AG04450 (cell line): ENCODE data around the gene SLC6A11. TPM values are rescaled to one million over a fixed set of nuclear protein-coding genes. Genes with fewer than 3 reads are reported as not detected.

Experiments
- CTCF ChIA-PET: fragments of 300-600, 350-600 bp; formaldehyde crosslinking; extraction: SDS; loops from one replicate; lab custom pipeline; 2022; ENCODE audit warnings: antibody characterized with exemption, inconsistent platforms; lab: Charles Lee
- POLR2A ChIA-PET: fragments of 350-600 bp; formaldehyde crosslinking; extraction: SDS; loops from one replicate; lab custom pipeline; 2021; ENCODE audit warnings: antibody characterized with exemption, inconsistent platforms; lab: Yijun Ruan, JAX
- DNase-seq: peaks from one replicate; pipeline ENCODE4 v3.0.0-alpha.2; 2011; ENCODE audit warnings: low read depth, low spot score
- H3K27ac ChIP-seq: one replicate; pipeline ENCODE4 v1.5.1; 2012; ENCODE audit warnings: low read depth, low read length, control low read depth
- H3K27me3 ChIP-seq: one replicate; pipeline ENCODE4 v1.6.0; 2012; ENCODE audit warnings: low read length; ENCODE audit not compliant: control insufficient read depth, insufficient read depth
- H3K4me3 ChIP-seq: 2 replicates; pipeline ENCODE4 v1.5.1; 2011; ENCODE audit warnings: mild to moderate bottlenecking, low read depth, low read length, control low read depth
- H3K9me3 ChIP-seq: 2 replicates; pipeline ENCODE4 v1.5.1; 2012; ENCODE audit warnings: low read length; ENCODE audit not compliant: control insufficient read depth, insufficient read depth
- polyA plus RNA-seq: library from polyadenylated mRNA; depleted of rRNA; stranded (reverse); fragments of >200 nt; gene quantifications from 2 replicates; pipeline ENCODE4 v1.2.3, GENCODE V29; 2011
- TF ChIP-seq, protein P1 (sequence below): IDR thresholded peaks from 2 replicates; pipeline ENCODE4 v1.5.1; 2011; ENCODE audit warnings: low read depth, low read length, control low read depth, inconsistent platforms

Gene SLC6A11
- polyA plus RNA-seq, 1 experiment, result not detected

DNA sequence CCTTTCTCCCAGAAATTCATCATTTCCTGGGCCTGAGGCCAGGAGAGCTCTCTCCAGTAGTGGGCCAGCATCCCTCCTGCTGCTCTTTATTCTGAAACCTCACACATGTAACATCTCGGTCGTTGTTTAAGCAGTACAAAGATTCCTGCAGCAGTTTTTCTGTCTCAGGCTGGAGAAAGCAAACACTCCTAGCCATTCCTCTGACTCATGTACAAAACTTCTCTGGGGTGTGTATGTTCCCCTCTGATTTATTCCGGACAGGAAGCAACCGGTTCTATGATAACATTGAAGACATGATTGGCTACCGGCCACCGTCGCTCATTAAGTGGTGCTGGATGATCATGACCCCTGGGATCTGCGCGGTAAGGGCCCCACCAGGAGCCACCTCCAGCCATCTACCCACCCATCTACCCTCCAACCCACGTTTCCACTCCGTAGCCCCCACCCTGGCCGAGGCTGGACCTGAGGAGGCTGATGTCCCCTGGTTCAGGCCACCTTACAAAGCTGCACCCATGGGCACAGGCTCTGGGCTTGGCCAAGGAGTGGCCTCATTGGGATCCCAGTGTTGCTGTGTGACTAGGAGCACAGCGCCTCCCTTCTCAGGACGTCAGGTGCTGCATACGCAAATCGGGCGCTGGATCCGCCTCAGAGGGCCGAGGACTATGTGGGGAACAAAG, 117.9 kb downstream of the SLC6A11 start:
- Histone ChIP-seq H3K9me3 (no peaks in the 10 kb centered on the region), H3K27me3 (peaks cover 18% of the 10 kb centered on the region), H3K4me3 (no peak overlapping the region), H3K27ac (peak overlapping the region; percentile 31)
- POLR2A ChIA-PET, result no interaction called here
- TF ChIP-seq, protein P1, sequence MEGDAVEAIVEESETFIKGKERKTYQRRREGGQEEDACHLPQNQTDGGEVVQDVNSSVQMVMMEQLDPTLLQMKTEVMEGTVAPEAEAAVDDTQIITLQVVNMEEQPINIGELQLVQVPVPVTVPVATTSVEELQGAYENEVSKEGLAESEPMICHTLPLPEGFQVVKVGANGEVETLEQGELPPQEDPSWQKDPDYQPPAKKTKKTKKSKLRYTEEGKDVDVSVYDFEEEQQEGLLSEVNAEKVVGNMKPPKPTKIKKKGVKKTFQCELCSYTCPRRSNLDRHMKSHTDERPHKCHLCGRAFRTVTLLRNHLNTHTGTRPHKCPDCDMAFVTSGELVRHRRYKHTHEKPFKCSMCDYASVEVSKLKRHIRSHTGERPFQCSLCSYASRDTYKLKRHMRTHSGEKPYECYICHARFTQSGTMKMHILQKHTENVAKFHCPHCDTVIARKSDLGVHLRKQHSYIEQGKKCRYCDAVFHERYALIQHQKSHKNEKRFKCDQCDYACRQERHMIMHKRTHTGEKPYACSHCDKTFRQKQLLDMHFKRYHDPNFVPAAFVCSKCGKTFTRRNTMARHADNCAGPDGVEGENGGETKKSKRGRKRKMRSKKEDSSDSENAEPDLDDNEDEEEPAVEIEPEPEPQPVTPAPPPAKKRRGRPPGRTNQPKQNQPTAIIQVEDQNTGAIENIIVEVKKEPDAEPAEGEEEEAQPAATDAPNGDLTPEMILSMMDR, result no peak
- CTCF ChIA-PET, result no interaction called here
- peak; percentile 4 for DNase-seq

DNA sequence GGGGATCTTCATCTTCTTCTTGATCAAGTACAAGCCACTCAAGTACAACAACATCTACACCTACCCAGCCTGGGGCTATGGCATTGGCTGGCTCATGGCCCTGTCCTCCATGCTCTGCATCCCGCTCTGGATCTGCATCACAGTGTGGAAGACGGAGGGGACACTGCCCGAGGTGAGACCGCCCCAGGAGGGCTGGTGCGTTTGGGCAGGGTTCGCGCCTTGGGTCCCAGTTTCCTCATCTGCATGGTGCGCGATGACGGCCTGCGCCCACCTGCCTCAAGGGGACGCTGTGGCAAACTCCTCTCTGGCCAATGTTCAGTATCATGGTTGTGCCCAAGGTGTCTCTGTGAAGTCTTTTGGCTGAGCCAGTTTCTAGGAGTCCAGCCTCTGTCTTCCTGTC, 119.0 kb downstream of the SLC6A11 start:
- H3K27ac ChIP-seq, result no peak overlapping the region
- no peak for DNase-seq
- POLR2A ChIA-PET, result no interaction called here

DNA sequence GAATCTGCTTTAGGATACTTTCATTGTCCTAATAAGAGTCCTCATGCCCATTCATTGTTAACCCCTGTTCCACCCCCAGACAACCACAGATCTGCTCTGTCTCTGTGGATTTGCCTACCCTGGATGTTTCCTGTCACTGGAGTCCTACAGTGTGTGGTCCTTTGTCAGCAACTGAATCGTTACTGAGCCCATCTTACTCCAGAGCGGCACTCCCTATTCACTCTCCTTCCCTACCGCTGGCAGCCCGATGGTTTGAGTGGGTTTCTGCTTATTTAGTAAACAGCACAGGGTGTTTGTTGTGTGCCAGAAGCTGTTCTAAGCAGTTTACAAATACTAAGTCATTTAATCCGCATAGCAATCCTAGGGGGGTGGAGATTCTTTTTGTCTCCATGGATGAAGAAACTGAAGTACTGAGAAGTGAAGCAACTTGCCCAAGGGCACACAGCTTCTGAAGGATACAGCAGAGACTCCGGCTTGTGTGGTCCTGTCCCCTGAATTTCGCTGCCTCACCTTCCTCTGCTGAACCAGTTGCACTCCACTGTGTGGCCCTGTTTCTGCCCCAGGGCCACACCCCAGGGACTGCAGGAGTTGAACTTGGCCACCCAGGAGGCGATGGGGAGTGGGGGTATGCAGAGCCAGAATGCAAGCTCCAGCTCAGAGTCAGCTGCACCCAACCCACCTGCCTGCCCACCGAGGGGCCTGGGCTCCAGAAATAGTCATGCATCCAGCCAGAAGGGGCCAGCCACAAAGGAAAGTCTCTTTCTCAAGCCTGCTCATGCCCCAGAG, 120.0 kb downstream of the SLC6A11 start:
- Histone ChIP-seq H3K9me3 (no peaks in the 10 kb centered on the region), H3K27ac (no peak overlapping the region), H3K4me3 (no peak overlapping the region), H3K27me3 (peaks cover 25% of the 10 kb centered on the region)
- TF ChIP-seq, protein P1, result no peak
- DNase-seq, result no peak
- CTCF ChIA-PET, result no interaction called here
- POLR2A ChIA-PET, result no interaction called here

More for the DNA sequence above, 119.0 kb downstream of the SLC6A11 start:
- TF ChIP-seq, protein P1, result no peak
- CTCF ChIA-PET, result no interaction called here
- H3K27me3 ChIP-seq, result peaks cover 25% of the 10 kb centered on the region
- no peaks in the 10 kb centered on the region for H3K9me3 ChIP-seq
- H3K4me3 ChIP-seq, result no peak overlapping the region

DNA sequence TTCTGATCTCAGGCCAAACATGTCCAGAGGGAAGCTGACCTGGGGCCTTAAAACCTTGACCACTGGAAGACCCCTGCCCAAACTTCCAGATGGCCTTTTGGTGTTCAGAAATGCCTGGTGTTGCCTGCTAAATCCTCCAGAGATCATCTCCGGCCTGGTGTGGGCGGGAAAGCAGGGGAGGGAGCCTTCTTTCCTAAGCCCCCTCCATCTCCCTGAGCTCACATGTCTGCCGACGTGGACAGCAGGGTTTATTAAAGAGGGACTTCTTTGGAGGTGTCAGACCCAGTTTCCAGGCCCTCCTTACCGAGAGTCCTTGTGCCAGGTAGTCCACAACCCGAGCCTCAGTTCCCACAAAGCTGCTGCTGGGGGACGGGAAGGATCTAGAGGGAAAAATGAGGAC, 120.7 kb downstream of the SLC6A11 start:
- TF ChIP-seq, protein P1, result no peak
- Histone ChIP-seq H3K9me3 (no peaks in the 10 kb centered on the region), H3K27me3 (peaks cover 22% of the 10 kb centered on the region), H3K4me3 (no peak overlapping the region), H3K27ac (no peak overlapping the region)
- DNase-seq, result no peak
- ChIA-PET CTCF (no interaction called here), POLR2A (no interaction called here)
